HG02678 (cell line): ENCODE measurements around the gene INSM1.

Experiments
- ATAC-seq: cut with Tn5 transposase; IDR thresholded peaks from one replicate; pipeline ENCODE4 v1.9.1; 2021; ENCODE audit warnings: mild to moderate bottlenecking, moderate library complexity; ENCODE audit not compliant: unreplicated experiment

Gene INSM1

GRCh38 chr20:20360464-20360863, 7.4 kb upstream of the INSM1 start:
- ATAC-seq, result peak; percentile 53

- ATAC-seq, result peak; percentile 37
These were observed 5.0 kb upstream of the INSM1 start for GRCh38 chr20:20362774-20363433.

- no peak for ATAC-seq
These were observed 4.5 kb upstream of the INSM1 start for GRCh38 chr20:20363434-20363798.

GRCh38 chr20:20363799-20364592, 3.9 kb upstream of the INSM1 start:
- ATAC-seq, result no peak

- no peak for ATAC-seq
These were observed 3.1 kb upstream of the INSM1 start for GRCh38 chr20:20364593-20365479.

- ATAC-seq, result no peak
These were observed 2.3 kb upstream of the INSM1 start for GRCh38 chr20:20365480-20366161.

- ATAC-seq, result no peak
These were observed 1.4 kb upstream of the INSM1 start for GRCh38 chr20:20366551-20366875.

- ATAC-seq, result no peak
These were observed 879 bp upstream of the INSM1 start for GRCh38 chr20:20366876-20367574.

- ATAC-seq, result no peak
These were observed 730 bp downstream of the INSM1 start for GRCh38 chr20:20368418-20369249.

GRCh38 chr20:20369250-20370093, 1.6 kb downstream of the INSM1 start:
- no peak for ATAC-seq

GRCh38 chr20:20370094-20370575, 2.2 kb downstream of the INSM1 start:
- no peak for ATAC-seq

- ATAC-seq, result no peak
These were observed 3.2 kb downstream of the INSM1 start for GRCh38 chr20:20371083-20371482.

- ATAC-seq, result no peak
These were observed 3.8 kb downstream of the INSM1 start for GRCh38 chr20:20371681-20372080.

- no peak for ATAC-seq
These were observed 5.2 kb downstream of the INSM1 start for GRCh38 chr20:20373091-20373571.

GRCh38 chr20:20375862-20376261, 8.0 kb downstream of the INSM1 start:
- no peak for ATAC-seq

GRCh38 chr20:20386192-20386591, 18.3 kb downstream of the INSM1 start:
- no peak for ATAC-seq

GRCh38 chr20:20390393-20390792, 22.5 kb downstream of the INSM1 start:
- no peak for ATAC-seq

- ATAC-seq, result no peak
These were observed 23.2 kb downstream of the INSM1 start for GRCh38 chr20:20391115-20391514.
